ENCODE results near the gene CDKL4. TPM values are rescaled to one million over a fixed set of nuclear protein-coding genes. Genes with fewer than 3 reads are reported as not detected.

Gene CDKL4
- total and polyA plus RNA-seq, 7 donors: 0.54 to 3.3 (median 1.3) TPM; not detected in 3

DNA sequence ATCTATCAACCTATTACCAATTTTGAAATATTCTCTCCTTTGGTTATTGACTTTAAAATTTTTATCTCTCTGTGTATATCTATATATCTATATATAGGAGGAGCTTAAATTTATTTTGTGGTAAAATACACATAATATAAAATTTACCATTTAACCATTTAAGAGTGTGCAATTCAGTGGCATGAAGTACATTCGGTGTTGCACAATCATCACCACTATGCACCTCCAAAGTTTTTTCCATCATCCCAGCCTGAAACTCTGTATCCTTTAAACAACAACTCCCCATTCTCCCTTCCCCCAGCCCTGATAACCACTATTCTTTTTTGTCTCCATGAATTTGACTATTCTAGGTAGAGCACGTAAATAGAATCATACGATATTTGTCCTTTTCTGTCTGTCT is 49.1 kb downstream of the CDKL4 start:
- H3K4me3 ChIP-seq: no peak overlapping the region
- 97 to 98% methylated on average over 3 of the region's 3 CpGs for WGBS, 2 donors
- H3K27ac ChIP-seq: no peak overlapping the region
- no peak for DNase-seq
- no peaks in the 10 kb centered on the region for H3K27me3 ChIP-seq
- peaks cover 0 to 4% (median 2%) of the 10 kb centered on the region in 4 donors for H3K9me3 ChIP-seq
- no peaks in the 10 kb centered on the region for H3K36me3 ChIP-seq
- intact Hi-C loops (cut with DNase I): no loop called here
- no peaks in the 10 kb centered on the region for H3K4me1 ChIP-seq
- no peak for TF ChIP-seq POLR2AphosphoS5 (IDR thresholded peaks at IDR 0.05)

DNA sequence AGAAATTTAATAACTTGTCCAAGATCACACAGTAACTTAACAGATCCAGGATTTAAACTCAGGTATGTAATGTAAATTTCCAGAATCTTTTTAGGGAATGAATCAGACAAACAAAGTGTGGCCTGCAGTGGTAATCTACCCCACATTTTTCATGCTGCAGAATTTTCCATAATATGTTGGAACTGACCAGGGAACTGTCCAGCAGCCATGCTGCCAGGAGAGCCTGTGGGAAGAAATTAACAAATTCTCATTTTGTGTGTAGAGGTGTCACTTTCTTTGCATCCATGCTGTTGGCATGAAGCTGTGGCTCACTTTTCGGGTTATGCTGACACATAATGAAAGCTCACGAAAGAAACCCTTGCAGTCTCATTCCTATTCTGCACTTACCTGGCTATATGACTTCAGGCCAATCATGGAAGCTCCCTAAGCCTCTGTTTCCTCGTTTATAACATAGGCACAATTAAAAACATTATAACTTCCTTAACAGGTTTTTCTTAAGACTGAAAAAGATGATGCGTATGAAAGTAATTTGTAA is 54.7 kb downstream of the CDKL4 start:
- intact Hi-C loops (cut with DNase I): no loop called here
- TF ChIP-seq, protein P1, sequence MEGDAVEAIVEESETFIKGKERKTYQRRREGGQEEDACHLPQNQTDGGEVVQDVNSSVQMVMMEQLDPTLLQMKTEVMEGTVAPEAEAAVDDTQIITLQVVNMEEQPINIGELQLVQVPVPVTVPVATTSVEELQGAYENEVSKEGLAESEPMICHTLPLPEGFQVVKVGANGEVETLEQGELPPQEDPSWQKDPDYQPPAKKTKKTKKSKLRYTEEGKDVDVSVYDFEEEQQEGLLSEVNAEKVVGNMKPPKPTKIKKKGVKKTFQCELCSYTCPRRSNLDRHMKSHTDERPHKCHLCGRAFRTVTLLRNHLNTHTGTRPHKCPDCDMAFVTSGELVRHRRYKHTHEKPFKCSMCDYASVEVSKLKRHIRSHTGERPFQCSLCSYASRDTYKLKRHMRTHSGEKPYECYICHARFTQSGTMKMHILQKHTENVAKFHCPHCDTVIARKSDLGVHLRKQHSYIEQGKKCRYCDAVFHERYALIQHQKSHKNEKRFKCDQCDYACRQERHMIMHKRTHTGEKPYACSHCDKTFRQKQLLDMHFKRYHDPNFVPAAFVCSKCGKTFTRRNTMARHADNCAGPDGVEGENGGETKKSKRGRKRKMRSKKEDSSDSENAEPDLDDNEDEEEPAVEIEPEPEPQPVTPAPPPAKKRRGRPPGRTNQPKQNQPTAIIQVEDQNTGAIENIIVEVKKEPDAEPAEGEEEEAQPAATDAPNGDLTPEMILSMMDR (IDR thresholded peaks at IDR 0.05): no peak
- no peak for TF ChIP-seq POLR2AphosphoS5 (IDR thresholded peaks at IDR 0.05)
- no peak for TF ChIP-seq POLR2A (IDR thresholded peaks at IDR 0.05)
- TF ChIP-seq EP300 (IDR thresholded peaks at IDR 0.05): no peak
- H3K27ac ChIP-seq: no peak overlapping the region
- no peaks in the 10 kb centered on the region for H3K4me1 ChIP-seq
- no peaks in the 10 kb centered on the region for H3K36me3 ChIP-seq
- H3K4me3 ChIP-seq: no peak overlapping the region
- H3K27me3 ChIP-seq: no peaks in the 10 kb centered on the region
- WGBS, 2 donors: 75 to 80% methylated on average over 4 of the region's 4 CpGs
- no peak for DNase-seq
- no peaks in the 10 kb centered on the region for H3K9me3 ChIP-seq

DNA sequence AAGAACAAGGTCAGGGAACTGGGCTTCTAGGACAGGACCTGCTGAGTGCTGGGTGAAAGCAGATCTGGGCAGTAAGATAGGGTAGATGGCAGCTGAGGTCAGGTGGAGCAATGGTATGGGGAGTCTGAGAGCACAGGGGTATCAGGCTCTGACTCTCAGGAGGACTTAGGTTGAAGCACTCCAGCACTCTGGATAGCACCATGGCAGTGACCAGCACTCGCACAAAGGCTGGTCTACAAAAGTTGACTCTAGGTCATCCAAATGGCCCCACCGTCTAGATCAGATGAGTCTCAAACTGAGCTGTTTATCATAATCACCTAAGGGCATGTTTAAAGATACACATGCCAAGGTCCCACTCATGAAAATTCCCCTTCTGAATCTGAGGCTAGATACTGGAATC is 60.1 kb downstream of the CDKL4 start:
- no peaks in the 10 kb centered on the region for H3K4me1 ChIP-seq
- intact Hi-C loops (cut with DNase I): no loop called here
- no peaks in the 10 kb centered on the region for H3K36me3 ChIP-seq
- WGBS, 2 donors: 95 to 96% methylated on average over 2 of the region's 2 CpGs
- no peak for DNase-seq
- H3K27ac ChIP-seq: no peak overlapping the region
- TF ChIP-seq POLR2A (IDR thresholded peaks at IDR 0.05) (no peak), EP300 (IDR thresholded peaks at IDR 0.05) (no peak), POLR2AphosphoS5 (IDR thresholded peaks at IDR 0.05) (no peak)
- TF ChIP-seq, protein P1 (IDR thresholded peaks at IDR 0.05): no peak
- no peaks in the 10 kb centered on the region for H3K27me3 ChIP-seq
- H3K9me3 ChIP-seq: no peaks in the 10 kb centered on the region
- no peak overlapping the region for H3K4me3 ChIP-seq

DNA sequence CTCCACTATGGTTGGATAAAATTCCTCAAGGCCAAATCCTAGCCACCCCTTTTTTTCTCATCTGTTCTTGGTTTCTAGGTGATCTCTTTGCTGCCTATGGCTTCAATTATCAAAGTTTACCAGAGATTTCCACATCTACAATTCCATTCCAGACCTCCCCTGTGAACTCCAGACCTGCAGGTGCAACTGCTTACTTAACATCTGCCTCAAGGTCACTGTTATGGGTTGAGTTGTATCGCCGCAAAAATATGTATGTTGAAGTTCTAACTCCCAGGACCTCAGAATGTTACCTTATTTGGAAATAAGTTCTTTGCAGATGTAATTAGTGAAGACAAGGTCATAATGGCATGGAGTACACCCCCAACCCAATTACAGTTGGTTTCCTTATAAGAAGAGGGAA is 62.5 kb downstream of the CDKL4 start:
- intact Hi-C loops (cut with DNase I): no loop called here
- Histone ChIP-seq H3K4me1 (no peaks in the 10 kb centered on the region), H3K9me3 (no peaks in the 10 kb centered on the region), H3K27me3 (no peaks in the 10 kb centered on the region), H3K27ac (no peak overlapping the region), H3K36me3 (no peaks in the 10 kb centered on the region), H3K4me3 (no peak overlapping the region)
- 93 to 94% methylated on average over 2 of the region's 2 CpGs for WGBS, 2 donors
- no peak for DNase-seq
- no peak for TF ChIP-seq EP300 (IDR thresholded peaks at IDR 0.05)
- TF ChIP-seq POLR2A (IDR thresholded peaks at IDR 0.05): no peak
- TF ChIP-seq, protein P1 (IDR thresholded peaks at IDR 0.05): no peak
- TF ChIP-seq POLR2AphosphoS5 (IDR thresholded peaks at IDR 0.05): no peak

DNA sequence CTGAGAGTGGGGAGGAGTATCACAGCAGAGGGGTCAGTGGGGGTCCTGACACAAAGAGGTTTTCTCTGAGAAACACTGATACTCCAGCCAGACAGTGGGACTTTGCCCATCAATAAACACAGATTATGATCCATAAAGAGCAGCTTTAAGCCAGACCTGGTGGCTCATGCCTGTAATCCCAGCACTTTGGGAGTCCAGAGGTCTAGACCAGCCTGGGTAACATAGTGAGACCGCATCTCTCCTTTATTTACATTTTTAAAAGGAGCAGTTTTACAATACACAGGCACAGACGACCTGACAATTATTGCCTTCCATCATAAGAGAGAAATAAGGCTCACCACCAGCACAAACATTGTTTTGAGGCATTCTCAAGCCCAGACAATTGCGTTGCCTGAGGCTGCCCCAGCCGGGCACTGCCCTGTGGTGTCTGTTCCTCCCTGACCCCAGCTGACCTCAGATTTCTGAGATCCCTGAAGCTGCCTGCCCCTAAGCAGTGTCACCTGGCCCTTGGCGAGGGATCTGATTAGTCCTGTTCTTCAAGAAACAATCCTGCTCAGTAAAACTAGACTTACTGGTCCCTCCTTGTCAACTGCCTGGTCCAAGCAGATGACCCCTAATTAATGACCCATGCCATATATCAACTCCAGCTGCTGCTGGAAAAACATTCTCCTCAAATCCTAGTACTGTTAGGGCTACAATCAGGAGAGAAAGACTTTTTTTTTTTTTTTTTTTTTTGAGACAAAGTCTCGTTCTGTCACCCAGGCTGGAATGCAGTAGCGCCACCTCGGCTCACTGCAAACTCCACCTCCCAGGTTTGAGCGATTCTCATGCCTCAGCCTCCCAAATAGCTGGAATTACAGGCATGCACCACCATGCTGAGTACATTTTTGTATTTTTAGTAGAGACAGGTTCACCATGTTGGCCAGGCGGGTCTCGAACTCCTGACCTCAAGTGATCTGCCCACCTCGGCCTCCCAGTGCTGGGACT is 63.5 kb downstream of the CDKL4 start:
- intact Hi-C loops (cut with DNase I): no loop called here

More for the DNA sequence above, 63.5 kb downstream of the CDKL4 start:
- no peaks in the 10 kb centered on the region for H3K27me3 ChIP-seq
- 64 to 82% methylated on average over 12 of the region's 12 CpGs for WGBS, 2 donors
- no peak overlapping the region for H3K27ac ChIP-seq
- TF ChIP-seq EP300 (IDR thresholded peaks at IDR 0.05) (no peak), POLR2AphosphoS5 (IDR thresholded peaks at IDR 0.05) (no peak), POLR2A (IDR thresholded peaks at IDR 0.05) (no peak)
- TF ChIP-seq, protein P1 (IDR thresholded peaks at IDR 0.05): no peak
- no peak for DNase-seq
- no peaks in the 10 kb centered on the region for H3K9me3 ChIP-seq
- H3K4me1 ChIP-seq: no peaks in the 10 kb centered on the region
- no peaks in the 10 kb centered on the region for H3K36me3 ChIP-seq
- H3K4me3 ChIP-seq: no peak overlapping the region

Measured in sigmoid colon (tissue), 7 donors.